HG03469 (cell line): ENCODE data around the gene PDXK.

ENCODE experiments used
- ATAC-seq: cut with Tn5 transposase; IDR thresholded peaks from one replicate; pipeline ENCODE4 v1.9.1; 2021; ENCODE audit warnings: mild to moderate bottlenecking, moderate library complexity, moderate number of reproducible peaks; ENCODE audit not compliant: unreplicated experiment

PDXK gene

GRCh38 chr21:43740497-43741156 lies 21.7 kb downstream of the PDXK start:
- no peak for ATAC-seq

- no peak for ATAC-seq
Measured at GRCh38 chr21:43741423-43742096, 22.6 kb downstream of the PDXK start.

GRCh38 chr21:43743947-43744346 lies 25.0 kb downstream of the PDXK start:
- no peak for ATAC-seq

- ATAC-seq, result no peak
Measured at GRCh38 chr21:43744725-43745124, 25.8 kb downstream of the PDXK start.

- ATAC-seq, result no peak
Measured at GRCh38 chr21:43745772-43746517, 27.0 kb downstream of the PDXK start.

GRCh38 chr21:43748622-43749021 lies 29.7 kb downstream of the PDXK start:
- ATAC-seq, result no peak

GRCh38 chr21:43749651-43750262 lies 30.8 kb downstream of the PDXK start:
- no peak for ATAC-seq

GRCh38 chr21:43750339-43751033 lies 31.6 kb downstream of the PDXK start:
- no peak for ATAC-seq

GRCh38 chr21:43751955-43752591 lies 33.1 kb downstream of the PDXK start:
- ATAC-seq, result no peak

GRCh38 chr21:43752758-43753438 lies 34.0 kb downstream of the PDXK start:
- ATAC-seq, result no peak

GRCh38 chr21:43753439-43753799 lies 34.5 kb downstream of the PDXK start:
- ATAC-seq, result no peak

GRCh38 chr21:43754948-43755781 lies 36.2 kb downstream of the PDXK start:
- ATAC-seq, result no peak

GRCh38 chr21:43755820-43756594 lies 37.1 kb downstream of the PDXK start:
- ATAC-seq, result no peak

GRCh38 chr21:43757601-43758000 lies 38.7 kb downstream of the PDXK start:
- ATAC-seq, result no peak

GRCh38 chr21:43758111-43758641 lies 39.2 kb downstream of the PDXK start:
- no peak for ATAC-seq

- ATAC-seq, result no peak
Measured at GRCh38 chr21:43758811-43759210, 39.9 kb downstream of the PDXK start.

- no peak for ATAC-seq
Measured at GRCh38 chr21:43759651-43760050, 40.7 kb downstream of the PDXK start.

GRCh38 chr21:43760391-43760958 lies 41.5 kb downstream of the PDXK start:
- ATAC-seq, result no peak
